NCI-H446 treated with DMSO at 0.1 percent for 48 hours (cell line): Measurements from ENCODE around the gene OPA3.
"Not testable (repeated sequence)": the region's sequence is repeated elsewhere in the genome, so short reads cannot be mapped to it uniquely, and the experiment has no call there.

ENCODE experiments used
- DNase-seq: peaks from one replicate; lab custom pipeline; 2025; lab: John Stamatoyannopoulos, UW

The OPA3 gene

DNA sequence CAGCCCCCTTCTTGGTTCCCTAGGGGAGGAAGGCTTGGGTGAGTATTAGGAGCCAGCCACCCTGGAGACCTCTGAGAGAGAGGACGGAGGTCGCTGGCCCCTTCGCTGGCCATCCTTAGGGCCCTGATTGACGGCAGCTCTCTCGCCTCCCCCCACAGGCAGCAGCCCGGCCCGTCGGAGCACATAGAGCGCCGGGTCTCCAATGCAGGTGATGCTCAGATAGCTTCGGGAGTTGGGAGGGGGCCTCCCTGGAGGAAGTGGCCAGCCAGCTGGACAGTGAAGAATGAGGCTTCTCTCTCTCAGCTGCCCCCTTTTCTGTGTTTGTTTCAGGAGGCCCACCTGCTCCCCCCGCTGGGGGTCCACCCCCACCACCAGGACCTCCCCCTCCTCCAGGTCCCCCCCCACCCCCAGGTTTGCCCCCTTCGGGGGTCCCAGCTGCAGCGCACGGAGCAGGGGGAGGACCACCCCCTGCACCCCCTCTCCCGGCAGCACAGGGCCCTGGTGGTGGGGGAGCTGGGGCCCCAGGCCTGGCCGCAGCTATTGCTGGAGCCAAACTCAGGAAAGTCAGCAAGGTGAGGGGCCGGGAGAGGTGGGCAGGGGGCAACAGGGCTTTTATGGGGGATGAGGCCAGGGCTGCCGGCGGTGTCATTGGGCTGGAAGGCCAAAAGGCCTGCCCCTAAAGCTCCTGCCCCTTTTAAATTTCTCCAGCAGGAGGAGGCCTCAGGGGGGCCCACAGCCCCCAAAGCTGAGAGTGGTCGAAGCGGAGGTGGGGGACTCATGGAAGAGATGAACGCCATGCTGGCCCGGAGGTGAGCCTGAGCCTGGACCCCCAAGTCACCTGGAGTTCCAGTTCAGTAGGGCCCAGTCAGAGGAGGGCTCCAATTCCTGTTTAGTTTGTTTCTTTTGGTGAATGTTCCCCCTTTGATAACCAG, 62.3 kb downstream of the OPA3 start:
- DNase-seq = no peak

DNA sequence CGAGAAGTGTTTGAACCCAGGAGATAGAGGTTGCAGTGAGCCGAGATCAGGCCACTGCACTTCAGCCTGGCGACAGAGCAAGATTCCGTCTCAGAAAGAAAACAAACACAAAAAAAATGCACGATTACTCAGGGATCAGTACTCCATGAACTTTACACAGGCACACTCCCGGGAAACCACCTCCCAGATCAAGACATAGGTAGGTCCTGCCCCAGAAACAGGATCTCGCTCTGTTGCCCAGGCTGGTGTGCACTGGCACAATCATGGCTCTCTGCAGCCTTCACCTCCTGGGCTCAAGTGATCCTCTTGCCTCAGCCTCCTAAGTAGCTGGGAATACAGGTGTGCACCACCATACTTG, 66.2 kb downstream of the OPA3 start:
- DNase-seq = no peak

DNA sequence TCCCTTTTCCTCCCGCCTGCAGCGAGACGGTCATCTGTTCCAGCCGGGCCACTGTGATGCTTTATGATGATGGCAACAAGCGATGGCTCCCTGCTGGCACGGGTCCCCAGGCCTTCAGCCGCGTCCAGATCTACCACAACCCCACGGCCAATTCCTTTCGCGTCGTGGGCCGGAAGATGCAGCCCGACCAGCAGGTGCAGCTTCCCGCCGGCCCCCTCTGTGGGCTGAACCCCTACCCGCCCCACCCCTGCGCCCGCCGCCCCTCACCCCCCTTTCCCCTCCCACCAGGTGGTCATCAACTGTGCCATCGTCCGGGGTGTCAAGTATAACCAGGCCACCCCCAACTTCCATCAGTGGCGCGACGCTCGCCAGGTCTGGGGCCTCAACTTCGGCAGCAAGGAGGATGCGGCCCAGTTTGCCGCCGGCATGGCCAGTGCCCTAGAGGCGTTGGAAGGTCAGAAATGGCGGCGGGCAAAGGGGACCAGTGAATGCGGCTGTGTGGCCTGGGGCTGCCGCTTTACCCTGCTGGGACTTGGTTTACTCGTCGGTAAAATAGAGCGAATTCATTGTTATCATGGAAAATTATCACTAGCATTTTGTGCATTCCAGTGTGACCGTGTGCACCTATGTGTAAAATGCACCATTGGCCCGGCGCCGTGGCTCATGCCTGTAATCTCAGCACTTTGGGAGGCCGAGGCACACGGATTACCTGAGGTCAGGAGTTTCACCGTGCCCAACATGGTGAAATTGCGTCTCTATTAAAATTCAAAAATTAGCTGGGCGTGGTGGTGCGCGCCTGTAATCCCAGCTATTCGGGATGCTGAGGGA, 66.7 kb downstream of the OPA3 start:
- DNase-seq = no peak

- DNase-seq = no peak
These were observed 67.4 kb downstream of the OPA3 start for GRCh38 chr19:45517238-45517637.

- DNase-seq = no peak
These were observed 68.7 kb downstream of the OPA3 start for GRCh38 chr19:45515807-45516401.

GRCh38 chr19:45515081-45515624, 69.4 kb downstream of the OPA3 start:
- no peak for DNase-seq

GRCh38 chr19:45514376-45515051, 70.1 kb downstream of the OPA3 start:
- DNase-seq = no peak

DNA sequence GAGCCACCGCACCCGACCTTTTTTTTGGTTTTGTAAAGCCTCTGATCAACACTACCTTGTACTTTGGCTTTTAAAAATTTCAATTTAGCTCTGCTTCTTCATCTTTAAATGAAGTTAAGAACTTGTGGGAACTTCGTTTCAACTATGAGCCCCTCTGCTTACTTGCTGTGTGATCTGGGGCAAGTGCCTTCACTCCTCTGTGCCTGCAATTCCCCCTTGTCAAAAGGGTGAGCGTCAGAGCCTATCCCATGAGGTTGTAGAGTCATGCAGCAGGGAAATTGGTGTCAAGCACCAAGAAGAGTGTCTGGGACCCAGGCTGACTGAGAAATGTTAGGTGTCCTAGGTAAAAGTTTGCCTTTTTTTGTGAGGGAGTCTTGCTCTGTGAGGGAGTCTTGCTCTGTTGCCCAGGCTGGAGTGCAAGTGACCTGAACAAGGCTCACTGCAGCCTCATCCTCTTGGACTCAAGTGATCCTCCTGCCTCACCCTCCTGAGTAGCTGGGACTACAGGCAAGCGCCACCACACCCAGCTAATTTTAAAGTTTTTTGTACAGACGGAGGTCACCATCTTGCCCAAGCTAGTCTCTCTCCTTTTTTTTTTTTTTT, 71.6 kb downstream of the OPA3 start:
- no peak for DNase-seq

- no peak for DNase-seq
These were observed 73.5 kb downstream of the OPA3 start for GRCh38 chr19:45511074-45511473.

- not testable (repeated sequence) for DNase-seq
These were observed 74.2 kb downstream of the OPA3 start for GRCh38 chr19:45510352-45510751.

GRCh38 chr19:45509692-45510015, 74.9 kb downstream of the OPA3 start:
- no peak for DNase-seq

DNA sequence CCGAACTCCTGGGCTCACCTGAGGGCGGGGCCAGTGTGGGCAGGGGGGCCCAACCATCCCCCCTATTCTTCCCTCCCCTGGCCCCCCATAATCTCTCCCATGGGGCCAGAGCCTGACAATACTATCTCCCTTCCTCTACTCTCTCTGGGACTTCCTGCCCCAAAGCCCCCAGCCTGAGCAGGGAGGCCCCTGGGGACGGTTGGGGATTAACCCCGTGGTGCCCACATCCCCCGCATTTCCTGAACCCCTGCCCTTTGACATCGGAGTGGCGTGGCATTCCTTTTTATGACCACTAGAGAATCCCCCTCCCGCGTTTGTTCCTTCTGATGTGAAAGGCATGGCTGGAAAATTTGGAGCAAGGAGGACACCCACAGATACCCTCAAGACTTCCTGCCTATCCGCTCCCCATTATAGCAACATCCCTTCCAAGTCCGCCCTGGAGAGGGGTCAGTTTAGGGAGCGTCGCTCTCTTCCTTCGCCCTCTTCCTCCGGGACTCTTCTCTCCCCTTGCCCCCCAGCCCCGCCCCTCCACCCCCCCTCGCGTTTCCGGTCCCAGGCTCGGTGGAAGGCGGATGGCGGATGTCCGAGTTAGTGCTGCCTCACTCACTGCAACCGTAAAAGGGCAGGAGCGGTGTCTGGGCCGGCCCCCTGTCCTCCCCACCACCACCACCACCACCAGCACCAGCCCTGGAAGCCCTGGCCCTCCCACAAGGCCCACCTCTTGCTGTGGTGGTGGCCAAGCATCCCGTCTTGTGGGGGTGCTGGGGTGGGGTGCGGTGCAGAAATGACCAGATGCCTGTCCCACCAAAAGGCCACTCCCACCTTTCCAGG, 75.5 kb downstream of the OPA3 start:
- DNase-seq = no peak

GRCh38 chr19:45508417-45508860, 76.2 kb downstream of the OPA3 start:
- DNase-seq = no peak

DNA sequence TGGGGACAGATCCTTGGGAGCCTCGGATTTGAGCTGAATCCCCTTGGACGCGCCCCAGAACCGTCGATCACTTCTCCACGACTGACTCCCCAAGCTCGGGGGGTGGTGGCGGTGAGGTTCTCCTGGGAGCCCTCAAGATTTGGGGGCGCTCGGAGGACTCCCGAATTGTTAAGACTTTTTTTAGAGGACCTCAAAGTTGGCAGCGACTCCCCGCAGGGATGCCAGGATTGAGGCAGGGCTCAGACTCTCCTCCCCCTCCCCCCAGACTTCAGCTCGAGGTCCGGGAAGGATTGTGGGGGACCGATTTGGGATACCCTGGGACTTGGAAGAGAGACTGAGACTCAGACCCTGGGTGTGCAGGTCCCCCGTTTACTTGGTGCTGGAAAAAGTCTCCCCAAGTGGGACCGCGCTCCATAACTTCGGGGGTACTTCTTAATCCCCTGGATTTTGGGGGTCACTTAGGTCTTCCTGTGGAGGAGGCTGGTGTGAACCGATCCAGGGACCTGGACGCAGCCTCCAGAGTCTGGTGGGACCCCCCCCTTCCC, 76.7 kb downstream of the OPA3 start:
- no peak for DNase-seq

GRCh38 chr19:45506989-45507871, 77.4 kb downstream of the OPA3 start, which contains the start of gene VASP:
VASP (plus strand) TSS chr19:45507479; CDS start chr19:45507772, 293 bp downstream.
- DNase-seq = peak; percentile 67

DNA sequence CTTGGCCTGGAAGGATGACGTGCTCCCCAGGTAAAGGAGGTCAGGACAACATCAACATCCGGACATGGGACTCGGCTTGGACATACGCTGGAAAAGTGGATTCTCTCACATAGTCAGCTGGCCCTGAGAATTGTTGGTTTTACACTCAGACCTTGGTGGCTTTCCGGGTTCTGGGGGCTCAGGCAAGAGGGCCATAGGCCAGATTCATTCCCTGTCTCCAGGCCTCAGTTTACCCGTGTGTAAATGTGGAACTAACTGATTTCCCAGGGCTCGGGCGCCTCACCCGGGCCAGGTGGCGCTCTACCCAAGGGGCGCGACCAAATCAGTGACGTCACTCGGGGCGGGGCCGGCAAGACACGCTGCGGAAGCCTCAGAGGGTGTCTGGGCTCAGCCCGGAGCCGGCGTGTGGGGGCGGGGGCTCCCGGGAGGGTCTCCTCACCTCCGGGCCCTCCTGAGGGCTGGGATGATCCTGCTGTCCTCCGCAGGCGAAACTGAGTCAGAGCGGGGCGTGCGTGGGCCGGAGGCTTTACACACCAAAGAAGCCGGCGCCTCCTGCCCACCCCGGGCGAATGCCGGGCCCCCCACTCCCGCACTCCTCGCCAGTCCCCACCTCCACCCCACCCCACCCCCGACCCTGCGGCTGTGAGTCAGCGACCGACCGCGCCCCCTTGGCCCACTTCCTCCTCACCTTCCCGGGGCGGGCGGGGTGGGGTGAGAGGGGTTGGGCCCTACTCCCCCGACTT, 78.2 kb downstream of the OPA3 start:
- peak; percentile 85 for DNase-seq

GRCh38 chr19:45505996-45506245, 78.7 kb downstream of the OPA3 start:
- DNase-seq = no peak

- DNase-seq = no peak
These were observed 79.2 kb downstream of the OPA3 start for GRCh38 chr19:45505151-45505995.
